ENCODE data around the gene ZNF518A. TPM values are rescaled to one million over a fixed set of nuclear protein-coding genes. Genes with fewer than 3 reads are reported as not detected.

Gene ZNF518A
- total and polyA plus RNA-seq, 7 donors: 4.2 to 22.8 (median 13.2) TPM

DNA sequence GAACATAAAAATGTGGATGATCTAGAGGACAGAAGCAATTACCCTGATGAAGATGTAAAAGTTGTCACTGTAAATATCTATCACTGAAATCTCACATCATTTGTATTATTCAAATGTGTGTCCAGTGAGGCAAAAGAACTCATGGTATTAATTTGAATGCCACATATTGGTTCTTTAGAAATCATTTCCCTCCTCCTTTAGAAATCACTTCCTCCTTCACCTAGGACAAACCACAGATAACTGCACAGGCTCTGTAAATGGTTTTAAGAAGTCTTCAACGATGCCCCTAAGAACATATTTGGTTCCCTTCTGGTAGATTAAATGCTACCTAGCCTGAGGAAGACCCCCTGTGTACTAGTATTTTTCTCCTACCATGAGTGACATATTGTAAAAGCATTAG is 33.1 kb upstream of the ZNF518A start:
- DNase-seq: no peak
- 61 to 70% methylated on average over 1 of the region's 1 CpG for WGBS, 2 donors
- TF ChIP-seq CTCF (IDR thresholded peaks at IDR 0.05) (no peak), POLR2AphosphoS5 (IDR thresholded peaks at IDR 0.05) (no peak), EP300 (IDR thresholded peaks at IDR 0.05) (no peak), POLR2A (IDR thresholded peaks at IDR 0.05) (no peak)
- Histone ChIP-seq H3K4me1 (no peaks in the 10 kb centered on the region), H3K36me3 (no peaks in the 10 kb centered on the region), H3K9me3 (no peaks in the 10 kb centered on the region), H3K27me3 (peaks cover 0 to 83% (median 43%) of the 10 kb centered on the region in 3 donors), H3K27ac (no peak overlapping the region), H3K4me3 (no peak overlapping the region)
- intact Hi-C loops (cut with DNase I): no loop called here

- DNase-seq: no peak
- intact Hi-C loops (cut with DNase I): no loop called here
- H3K4me1 ChIP-seq: no peaks in the 10 kb centered on the region
- H3K9me3 ChIP-seq: no peaks in the 10 kb centered on the region
- 87 to 90% methylated on average over 3 of the region's 3 CpGs for WGBS, 2 donors
- H3K36me3 ChIP-seq: no peaks in the 10 kb centered on the region
- no peak overlapping the region for H3K27ac ChIP-seq
- H3K4me3 ChIP-seq: no peak overlapping the region
- peaks cover 0 to 81% (median 35%) of the 10 kb centered on the region in 3 donors for H3K27me3 ChIP-seq
- no peak for TF ChIP-seq CTCF (IDR thresholded peaks at IDR 0.05)
- no peak for TF ChIP-seq POLR2A (IDR thresholded peaks at IDR 0.05)
- no peak for TF ChIP-seq POLR2AphosphoS5 (IDR thresholded peaks at IDR 0.05)
Observed at GRCh38 chr10:96097865-96098264, 32.2 kb upstream of the ZNF518A start.

DNA sequence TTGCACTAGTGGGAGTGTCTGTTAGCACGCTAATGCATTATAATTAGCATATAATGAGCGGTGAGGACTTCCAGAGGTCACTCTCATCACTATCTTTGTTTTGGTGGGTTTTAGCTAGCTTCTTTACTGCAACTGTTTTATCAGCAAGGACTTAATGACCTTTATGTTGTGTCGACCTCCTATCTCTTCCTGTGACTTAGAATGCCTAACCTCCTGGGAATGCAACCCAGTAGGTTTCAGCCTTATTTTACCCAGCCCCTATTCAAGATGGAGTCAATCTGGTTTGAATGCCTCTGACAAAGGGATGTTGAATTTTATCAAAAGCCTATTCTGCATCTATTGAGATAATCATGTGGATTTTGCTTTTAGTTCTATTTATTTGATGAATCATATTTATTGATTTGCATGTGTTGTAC is 22.5 kb upstream of the ZNF518A start:
- no peak for DNase-seq
- intact Hi-C loops (cut with DNase I): no loop called here
- H3K36me3 ChIP-seq: no peaks in the 10 kb centered on the region
- no peak overlapping the region for H3K4me3 ChIP-seq
- peaks cover 0 to 2% (median 0%) of the 10 kb centered on the region in 4 donors for H3K9me3 ChIP-seq
- H3K27ac ChIP-seq: no peak overlapping the region
- H3K27me3 ChIP-seq: peaks cover 0 to 49% (median 14%) of the 10 kb centered on the region in 3 donors
- no peaks in the 10 kb centered on the region for H3K4me1 ChIP-seq
- WGBS, 2 donors: 55 to 65% methylated on average over 3 of the region's 3 CpGs
- TF ChIP-seq EP300 (IDR thresholded peaks at IDR 0.05) (no peak), CTCF (IDR thresholded peaks at IDR 0.05) (no peak), POLR2A (IDR thresholded peaks at IDR 0.05) (no peak)

DNA sequence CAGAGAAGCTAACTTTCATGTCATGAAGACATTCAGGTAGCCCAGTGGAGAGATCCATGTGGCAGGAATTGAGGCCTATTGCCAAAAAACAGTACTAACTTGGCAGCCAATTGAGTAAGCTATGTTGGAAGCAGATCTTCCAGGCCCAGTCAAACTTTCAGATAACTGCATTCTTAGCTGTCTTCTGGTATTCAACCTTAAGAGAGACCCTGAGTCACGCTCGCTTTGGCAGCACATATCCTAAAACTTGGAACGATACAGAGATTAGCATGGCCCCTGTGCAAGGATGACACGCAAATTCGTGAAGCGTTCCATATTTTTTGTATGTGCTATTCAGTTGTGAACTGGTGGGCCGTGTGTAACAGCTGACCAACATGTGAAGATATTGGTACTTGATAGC is 17.6 kb upstream of the ZNF518A start:
- no peak for TF ChIP-seq EP300 (IDR thresholded peaks at IDR 0.05)
- 96% methylated on average over 7 of the region's 7 CpGs for WGBS, 2 donors
- Histone ChIP-seq H3K9me3 (peaks cover 0 to 2% (median 0%) of the 10 kb centered on the region in 4 donors), H3K27ac (no peak overlapping the region), H3K4me1 (no peaks in the 10 kb centered on the region), H3K27me3 (peaks cover 0 to 79% (median 14%) of the 10 kb centered on the region in 3 donors), H3K36me3 (no peaks in the 10 kb centered on the region), H3K4me3 (no peak overlapping the region)
- intact Hi-C loops (cut with DNase I): no loop called here
- DNase-seq: no peak

DNA sequence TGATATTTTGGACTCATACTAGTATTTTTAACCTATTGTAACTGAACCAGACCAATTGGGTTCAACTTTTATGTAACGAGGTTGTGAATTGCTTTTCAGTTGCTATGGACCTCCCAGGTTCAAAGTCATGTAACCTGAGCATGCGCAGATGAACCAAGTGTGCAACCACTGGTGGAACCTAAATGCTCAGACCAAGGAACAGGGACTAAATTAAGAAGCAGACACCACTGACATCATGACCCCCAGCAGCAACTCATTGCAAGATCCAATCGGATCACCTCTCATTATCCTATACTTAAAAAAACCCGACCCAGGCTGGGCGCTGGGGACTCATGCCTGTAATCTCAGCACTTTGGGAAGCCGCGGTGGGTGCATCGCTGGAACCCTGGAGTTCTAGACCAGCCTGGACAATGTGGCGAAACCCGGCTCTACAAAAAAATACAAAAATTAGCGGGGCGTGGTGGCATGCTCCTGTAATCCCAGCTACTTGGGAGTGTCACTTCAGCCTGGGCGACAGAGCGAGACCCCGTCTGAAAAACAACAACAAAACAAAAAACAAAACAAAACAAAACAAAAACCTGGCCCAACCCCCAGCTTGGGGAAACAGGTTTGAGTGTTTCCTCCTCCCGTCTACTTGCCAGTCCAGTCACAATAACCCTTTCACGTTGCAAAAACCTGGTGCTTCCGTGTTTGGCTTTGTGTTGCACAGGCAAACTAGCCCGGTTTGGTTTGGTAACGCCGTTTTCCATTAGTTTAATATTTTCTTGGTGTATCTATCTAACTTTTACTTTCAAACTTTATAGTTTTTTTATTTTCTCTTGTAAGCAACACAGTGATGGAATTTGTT is 11.3 kb upstream of the ZNF518A start:
- 56 to 83% methylated on average over 21 of the region's 21 CpGs for WGBS, 2 donors
- DNase-seq: no peak

More for the DNA sequence above, 11.3 kb upstream of the ZNF518A start:
- H3K36me3 ChIP-seq: no peaks in the 10 kb centered on the region
- no peaks in the 10 kb centered on the region for H3K4me1 ChIP-seq
- no peak overlapping the region for H3K27ac ChIP-seq
- intact Hi-C loops (cut with DNase I): no loop called here
- TF ChIP-seq CTCF (IDR thresholded peaks at IDR 0.05) (no peak), POLR2AphosphoS5 (IDR thresholded peaks at IDR 0.05) (no peak), EP300 (IDR thresholded peaks at IDR 0.05) (no peak), POLR2A (IDR thresholded peaks at IDR 0.05) (no peak)
- peaks cover 0 to 76% (median 10%) of the 10 kb centered on the region in 3 donors for H3K27me3 ChIP-seq
- no peak overlapping the region for H3K4me3 ChIP-seq
- H3K9me3 ChIP-seq: no peaks in the 10 kb centered on the region

Data from sigmoid colon (tissue), 7 donors.